HUDEP-2 (cell line): Measurements from ENCODE around the gene PRRG1.
"Not testable (repeated sequence)": the region's sequence is repeated elsewhere in the genome, so short reads cannot be mapped to it uniquely, and the experiment has no call there.

Experiments used
- DNase-seq, 76 experiments: peaks; one replicate each; lab custom pipeline; 2025; ENCODE audit not compliant: unreplicated experiment in 76 of 76; lab: John Stamatoyannopoulos, UW

The PRRG1 gene

GRCh38 chrX:37371578-37371991 is 22.4 kb downstream of the PRRG1 start:
- DNase-seq = no peak

DNA sequence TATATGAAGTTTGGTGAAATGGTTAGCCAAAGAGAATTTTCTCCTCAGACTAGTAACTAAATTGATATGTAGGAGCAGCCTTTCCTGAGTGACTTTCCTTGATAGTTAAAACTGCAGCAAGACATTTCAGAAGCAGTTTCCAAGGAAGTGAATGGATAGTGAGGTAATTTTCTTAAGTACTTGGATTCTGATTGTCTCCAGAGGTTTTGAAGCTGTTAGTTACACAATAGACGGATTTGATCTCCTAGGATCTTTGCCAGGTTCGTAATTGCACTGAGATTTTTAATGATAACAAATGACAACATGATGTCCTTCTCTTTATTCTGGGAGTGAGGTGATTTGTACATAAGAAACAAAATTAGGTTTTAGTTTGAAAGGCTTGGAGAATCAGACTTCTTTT is 29.2 kb downstream of the PRRG1 start:
- DNase-seq = no peak

DNA sequence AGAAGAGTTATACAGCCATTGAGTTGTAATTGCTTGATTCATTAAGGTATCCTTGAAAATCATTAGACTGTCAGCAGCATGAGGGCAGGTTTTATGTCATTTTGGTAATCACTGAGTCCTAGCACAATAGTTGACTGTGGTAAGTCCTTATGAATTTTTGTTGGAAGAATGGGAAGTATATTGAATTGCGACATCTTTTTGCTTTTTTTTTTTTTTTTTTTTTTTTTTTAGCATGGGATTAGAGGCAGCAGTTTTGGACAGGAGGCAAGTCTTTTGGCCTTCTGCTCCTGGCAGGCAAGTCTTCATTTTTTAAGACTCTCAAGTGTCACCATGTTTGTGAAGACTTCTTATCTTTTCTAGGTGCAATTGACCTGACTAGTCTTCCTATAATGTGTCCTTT is 29.7 kb downstream of the PRRG1 start:
- no peak for DNase-seq

GRCh38 chrX:37380256-37380655 is 31.1 kb downstream of the PRRG1 start:
- DNase-seq = no peak

- peak in 34 of 76 experiments; percentile 0 to 58 (median 12) for DNase-seq
Measured at GRCh38 chrX:37380924-37381323, 31.8 kb downstream of the PRRG1 start.

DNA sequence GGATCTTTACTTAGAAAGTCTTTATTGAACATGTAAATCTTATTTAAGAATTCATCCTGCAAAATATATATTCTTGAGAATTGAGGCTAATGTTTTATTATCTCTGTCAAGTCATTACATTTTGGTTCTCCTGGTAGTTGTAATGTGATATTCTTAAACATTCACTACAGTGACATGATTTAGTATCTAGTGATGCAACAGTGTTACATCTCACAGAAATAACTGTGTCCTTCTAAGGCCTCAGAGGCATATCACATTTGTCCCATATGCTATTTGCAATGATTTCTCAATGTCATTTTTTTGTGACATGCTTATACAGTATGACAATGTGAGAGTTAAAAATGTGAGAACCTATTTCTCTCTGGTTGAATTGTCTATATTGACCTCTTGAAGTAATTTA is 34.1 kb downstream of the PRRG1 start:
- DNase-seq = no peak

DNA sequence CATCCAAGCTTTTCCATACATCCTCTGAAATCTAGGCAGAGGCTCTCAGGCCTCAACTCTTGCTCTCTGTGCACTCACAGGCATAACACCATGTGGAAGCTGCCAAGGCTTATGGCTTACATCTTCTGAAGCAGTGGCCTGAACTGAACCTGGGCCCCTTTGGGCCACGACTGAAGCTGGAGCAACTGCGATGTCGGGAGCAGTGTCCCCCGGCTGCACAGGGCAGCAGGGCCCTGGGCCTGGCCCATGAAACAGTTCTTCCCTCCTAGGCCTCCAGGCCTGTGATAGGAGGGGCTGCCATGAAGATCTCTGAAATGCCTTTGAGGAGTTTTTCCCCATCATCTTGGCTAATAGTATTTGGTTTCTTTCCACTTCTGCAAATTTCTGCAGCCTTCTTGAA is 39.2 kb downstream of the PRRG1 start:
- no peak for DNase-seq

GRCh38 chrX:37405956-37406355 is 56.8 kb downstream of the PRRG1 start:
- DNase-seq = no peak

DNA sequence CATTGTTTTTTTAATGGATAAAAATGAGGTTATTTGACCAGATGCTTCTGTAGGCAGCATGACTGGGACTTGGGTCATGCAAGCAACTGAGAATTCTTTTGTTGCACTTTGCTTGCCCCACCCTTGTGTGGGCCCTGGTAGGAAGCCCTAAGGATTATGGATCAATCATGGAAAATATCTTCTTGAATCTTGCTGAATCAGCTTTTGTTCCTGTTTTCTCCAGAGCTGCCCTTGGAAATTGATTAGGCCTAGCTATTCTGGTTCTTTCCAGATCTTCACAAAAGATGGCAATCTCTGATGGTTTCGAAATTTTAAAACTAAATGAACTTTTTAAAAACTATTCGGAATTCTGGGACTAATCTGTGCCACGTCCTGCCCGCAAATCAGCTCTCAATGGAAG is 58.6 kb downstream of the PRRG1 start:
- DNase-seq = no peak

DNA sequence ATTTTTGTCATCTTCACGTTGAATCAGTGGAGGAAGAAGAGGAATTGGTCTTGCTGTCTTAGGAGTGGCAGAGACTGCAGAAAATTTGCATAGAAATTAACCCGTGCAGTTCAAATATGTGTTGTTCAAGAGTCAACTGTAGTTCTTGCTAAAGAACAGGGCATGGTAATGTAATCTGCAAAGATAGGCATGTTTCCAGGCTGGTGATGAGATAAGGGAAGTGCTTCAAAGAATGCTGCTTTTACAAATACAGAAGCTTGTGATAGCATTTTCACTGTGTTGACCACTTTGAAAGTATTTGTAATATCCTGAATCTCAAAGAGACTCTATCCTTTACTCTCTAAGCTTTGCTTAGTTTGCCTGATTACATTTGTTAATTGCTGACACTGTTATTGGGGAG is 60.1 kb downstream of the PRRG1 start:
- peak in 1 of 76 experiments; percentile 0 for DNase-seq

DNA sequence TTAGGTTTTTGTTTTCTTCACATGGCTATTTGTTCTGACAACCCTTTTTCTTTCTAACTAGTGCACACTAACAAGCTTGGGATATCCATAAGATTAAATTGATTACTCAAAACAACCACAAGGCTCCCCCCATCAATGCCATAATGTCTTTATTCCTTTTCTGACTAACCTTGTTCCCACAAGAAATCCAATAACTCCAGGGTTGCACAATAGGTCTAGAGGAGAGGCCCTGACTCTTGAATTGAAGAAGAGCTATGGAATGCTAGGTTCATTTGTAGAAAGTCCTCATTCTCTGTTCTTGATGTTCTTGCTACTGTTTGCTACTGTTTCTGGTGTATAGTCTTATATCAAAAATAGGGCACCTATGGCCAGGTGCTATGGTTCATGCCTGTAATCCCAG is 71.0 kb downstream of the PRRG1 start:
- DNase-seq = no peak

GRCh38 chrX:37420756-37421155 is 71.6 kb downstream of the PRRG1 start:
- no peak for DNase-seq

DNA sequence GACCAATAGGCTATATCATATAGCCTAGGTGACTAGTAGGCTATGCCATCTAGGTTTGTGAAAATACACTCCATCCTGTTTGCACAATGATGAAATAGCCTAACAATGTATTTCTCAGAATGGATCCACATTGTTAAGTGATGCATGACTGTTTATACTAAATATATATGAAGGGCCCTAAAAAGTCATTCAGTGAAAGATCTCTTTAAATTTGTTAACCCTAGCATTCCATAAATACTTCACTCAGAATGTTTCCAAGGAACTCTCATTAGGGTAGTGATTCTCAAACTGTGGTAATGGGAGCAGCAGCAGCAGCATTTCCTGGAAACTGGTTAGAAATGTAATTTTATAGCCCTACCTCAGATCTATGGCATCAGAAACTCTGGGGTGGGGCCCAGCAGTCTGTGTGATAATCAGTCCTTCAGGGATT is 74.9 kb downstream of the PRRG1 start:
- DNase-seq = no peak

DNA sequence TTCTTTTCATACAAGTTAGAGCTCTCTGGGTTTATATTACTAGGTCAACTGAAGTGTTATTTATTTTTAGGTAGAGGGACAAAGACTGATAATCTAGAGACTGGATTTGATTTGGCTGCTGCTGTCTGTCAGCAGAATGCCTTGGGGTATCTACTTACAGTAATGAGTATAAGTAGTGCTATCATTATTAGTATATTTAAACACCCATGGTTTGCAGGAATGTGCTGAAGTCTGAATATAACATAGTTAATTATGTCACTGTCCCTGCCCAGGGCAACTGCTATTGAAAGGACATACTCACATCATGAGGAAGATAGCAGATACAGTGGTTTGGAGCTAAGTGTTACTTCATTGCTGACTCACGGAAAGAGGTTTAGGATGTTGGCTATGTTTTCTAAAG is 76.2 kb downstream of the PRRG1 start:
- no peak for DNase-seq

- DNase-seq = not testable (repeated sequence)
Measured at GRCh38 chrX:37428962-37429361, 79.8 kb downstream of the PRRG1 start.

GRCh38 chrX:37434362-37434761 is 85.2 kb downstream of the PRRG1 start:
- DNase-seq = no peak

GRCh38 chrX:37437160-37437559 is 88.0 kb downstream of the PRRG1 start:
- no peak for DNase-seq

DNA sequence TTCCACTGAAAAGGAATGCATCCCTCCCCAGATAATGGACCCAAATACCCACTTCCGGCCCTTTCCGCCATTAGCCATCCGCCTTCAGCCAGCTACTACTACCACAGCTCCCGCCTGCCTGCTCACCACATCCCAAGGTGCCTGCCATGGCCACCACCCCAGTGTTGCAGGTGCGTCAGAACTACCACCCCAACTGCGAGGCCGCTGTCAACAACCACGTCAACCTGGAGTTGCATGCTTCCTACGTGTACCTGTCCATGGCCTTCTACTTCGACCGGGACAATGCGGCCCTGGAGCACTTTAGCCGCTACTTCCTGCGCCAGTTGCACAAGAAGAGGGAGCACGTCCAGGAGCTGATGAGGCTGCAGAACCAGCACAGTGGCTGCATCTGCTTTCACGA is 92.2 kb downstream of the PRRG1 start:
- DNase-seq = no peak

DNA sequence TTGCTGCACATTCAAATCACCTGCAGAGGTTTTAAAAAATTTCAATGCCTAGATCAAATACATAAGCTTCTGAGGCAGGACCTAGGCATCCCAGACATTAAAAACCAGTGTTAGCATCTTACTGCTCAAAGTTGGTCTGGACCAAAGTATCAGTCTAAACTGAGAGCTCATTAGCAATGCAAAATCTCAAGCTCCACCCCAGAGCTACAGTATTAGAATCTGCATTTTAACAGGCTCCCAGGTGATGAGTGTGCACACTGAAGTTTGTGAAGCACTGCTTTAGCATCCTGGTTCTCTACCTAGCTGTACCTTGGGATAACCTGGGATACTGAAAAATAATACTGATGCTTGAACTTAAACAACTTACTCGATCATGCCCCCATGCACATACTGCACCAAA is 96.0 kb downstream of the PRRG1 start:
- DNase-seq = no peak

GRCh38 chrX:37453821-37454220 is 104.7 kb downstream of the PRRG1 start:
- no peak for DNase-seq

- DNase-seq = no peak
Measured at GRCh38 chrX:37454537-37455285, 105.5 kb downstream of the PRRG1 start.

DNA sequence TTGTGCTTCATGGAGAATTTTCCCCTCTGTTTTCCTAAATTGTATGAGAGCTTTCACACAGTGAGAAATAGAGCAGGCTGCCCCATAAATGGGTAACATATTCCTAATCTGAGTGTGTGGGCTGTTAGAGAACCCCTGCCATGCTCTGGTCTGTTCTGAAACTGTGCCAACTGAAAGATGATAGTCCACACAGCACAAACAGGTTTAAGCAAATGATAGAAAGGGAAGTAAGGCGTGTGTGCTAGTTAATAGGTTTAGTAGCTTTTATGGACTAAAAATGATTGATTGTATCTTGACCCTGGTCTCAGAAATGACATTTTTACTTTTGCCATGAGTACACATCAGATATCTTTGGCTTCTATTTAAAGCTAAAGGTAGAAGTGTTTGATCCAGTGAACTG is 106.2 kb downstream of the PRRG1 start:
- DNase-seq = no peak

DNA sequence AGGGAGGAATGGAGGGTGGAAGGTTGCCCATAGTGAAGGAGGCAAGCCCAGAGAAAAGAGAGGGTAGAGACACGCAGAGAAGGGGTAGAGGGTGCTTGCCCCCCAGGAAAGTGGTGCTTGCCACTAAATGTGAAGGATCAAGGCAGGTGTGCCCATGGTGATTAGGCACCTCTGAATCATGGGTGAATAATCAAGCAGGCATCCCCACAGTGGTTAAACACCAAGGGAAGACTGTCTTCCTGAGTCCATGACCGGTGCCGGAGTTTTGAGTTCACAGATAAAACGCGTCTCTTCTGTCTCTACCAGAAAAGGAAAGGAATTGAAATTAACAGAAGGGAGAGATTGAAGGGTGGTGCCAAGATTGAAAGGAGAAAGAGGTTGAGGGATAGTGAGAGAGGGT is 111.1 kb downstream of the PRRG1 start:
- DNase-seq = not testable (repeated sequence)
